IMR-90 (cell line): ENCODE data around the gene INO80. TPM values are rescaled to one million over a fixed set of nuclear protein-coding genes. Genes with fewer than 3 reads are reported as not detected.

ENCODE experiments used
- ATAC-seq: fragments of 200-7000 bp; cut with Tn5 transposase; 2 replicates; pipeline ENCODE4 v1.9.1; 2020; ENCODE audit warnings: low read depth, mild to moderate bottlenecking, moderate library complexity
- BruUV-seq: library from RNA; stranded (reverse); fragments of 400-500 nt; replicated peaks from 2 replicates; lab custom pipeline; 2021; lab: Mats Ljungman, UMichigan
- CTCF ChIA-PET: fragments of 300-600 bp; formaldehyde crosslinking; extraction: SDS; loops from one replicate; lab custom pipeline; 2021; ENCODE audit warnings: antibody characterized with exemption; lab: Yijun Ruan, JAX
- POLR2A ChIA-PET: fragments of 300-600 bp; sonication (Branson Sonifier 250); formaldehyde crosslinking; loops from one replicate; lab custom pipeline; 2022; ENCODE audit warnings: antibody characterized with exemption; ENCODE audit not compliant: unreplicated experiment; lab: Charles Lee
- DNase-seq: peaks from one replicate; pipeline ENCODE4 v3.0.0; 2013
- H2AFZ ChIP-seq: replicated peaks from 2 replicates; pipeline ENCODE3; 2013; ENCODE audit warnings: low read length, mild to moderate bottlenecking; ENCODE audit not compliant: poor library complexity
- H2AK5ac ChIP-seq: 2 replicates; pipeline ENCODE4 v1.6.1; 2013; ENCODE audit warnings: low read depth, low read length, inconsistent platforms
- H2AK9ac ChIP-seq: replicated peaks from 2 replicates; pipeline ENCODE3; 2013; ENCODE audit warnings: mild to moderate bottlenecking, low read depth, low read length, moderate library complexity; ENCODE audit not compliant: poor library complexity
- H2BK120ac ChIP-seq: 2 replicates; pipeline ENCODE4 v1.6.1; 2013; ENCODE audit warnings: low read depth, low read length, inconsistent platforms
- H2BK15ac ChIP-seq: 3 replicates; pipeline ENCODE4 v1.6.1; 2013; ENCODE audit warnings: low read depth, low read length, inconsistent platforms
- H2BK20ac ChIP-seq: 2 replicates; pipeline ENCODE4 v1.6.1; 2013; ENCODE audit warnings: low read depth, mild to moderate bottlenecking, inconsistent platforms, low read length, moderate library complexity
- H2BK5ac ChIP-seq: 2 replicates; pipeline ENCODE4 v1.6.1; 2013; ENCODE audit warnings: mild to moderate bottlenecking, low read depth, low read length, inconsistent platforms; ENCODE audit not compliant: poor library complexity, severe bottlenecking
- H3K14ac ChIP-seq: replicated peaks from 2 replicates; pipeline ENCODE4 v1.6.1; 2013; ENCODE audit warnings: low read depth, low read length, inconsistent platforms
- H3K18ac ChIP-seq: 2 replicates; pipeline ENCODE4 v1.6.1; 2013; ENCODE audit warnings: low read depth, low read length, control low read depth
- H3K23ac ChIP-seq: 2 replicates; pipeline ENCODE4 v1.6.1; 2013; ENCODE audit warnings: low read depth, low read length, inconsistent platforms
- H3K27ac ChIP-seq: 2 replicates; pipeline ENCODE4 v1.5.1; 2013; ENCODE audit warnings: mild to moderate bottlenecking, control low read depth, low read length; ENCODE audit not compliant: insufficient read depth
- H3K27me3 ChIP-seq: 2 replicates; pipeline ENCODE4 v1.6.1; 2013; ENCODE audit warnings: low read length; ENCODE audit not compliant: control insufficient read depth, insufficient read depth
- H3K36me3 ChIP-seq: 2 replicates; pipeline ENCODE4 v1.6.1; 2013; ENCODE audit warnings: low read length, mixed read lengths; ENCODE audit not compliant: control insufficient read depth, insufficient read depth
- H3K4ac ChIP-seq: 2 replicates; pipeline ENCODE4 v1.6.1; 2013; ENCODE audit warnings: low read depth, low read length, inconsistent platforms
- H3K4me1 ChIP-seq: 2 replicates; pipeline ENCODE4 v1.6.1; 2013; ENCODE audit warnings: low read length, mixed read lengths; ENCODE audit not compliant: control insufficient read depth, insufficient read depth
- H3K4me2 ChIP-seq: 2 replicates; pipeline ENCODE4 v1.6.1; 2013; ENCODE audit warnings: low read depth, mild to moderate bottlenecking, control low read depth, low read length, moderate library complexity
- H3K4me3 ChIP-seq: 2 replicates; pipeline ENCODE4 v1.5.1; 2013; ENCODE audit warnings: low read depth, mild to moderate bottlenecking, control low read depth, low read length, moderate library complexity; ENCODE audit not compliant: insufficient read depth
- H3K56ac ChIP-seq: 2 replicates; pipeline ENCODE4 v1.6.1; 2013; ENCODE audit warnings: low read length, inconsistent platforms; ENCODE audit not compliant: insufficient read depth; ENCODE audit errors: extremely low read depth
- H3K79me1 ChIP-seq, 2 experiments: 2 replicates each; pipeline ENCODE4 v1.6.1; 2013; ENCODE audit warnings: low read length in 2 of 2, inconsistent platforms in 1 of 2, low read depth in 1 of 2
- H3K9ac ChIP-seq: 2 replicates; pipeline ENCODE4 v1.6.1; 2013; ENCODE audit warnings: low read depth, low read length, control low read depth
- H3K9me1 ChIP-seq: 2 replicates; pipeline ENCODE4 v1.6.1; 2013; ENCODE audit warnings: low read length, inconsistent platforms; ENCODE audit not compliant: insufficient read depth
- H3K9me3 ChIP-seq: 2 replicates; pipeline ENCODE4 v1.6.1; 2013; ENCODE audit warnings: low read length; ENCODE audit not compliant: control insufficient read depth, insufficient read depth
- H4K20me1 ChIP-seq: 2 replicates; pipeline ENCODE4 v1.6.1; 2013; ENCODE audit warnings: low read length, inconsistent platforms; ENCODE audit not compliant: insufficient read depth
- H4K5ac ChIP-seq: 2 replicates; pipeline ENCODE4 v1.6.1; 2013; ENCODE audit warnings: mild to moderate bottlenecking, low read depth, low read length, control low read depth
- H4K8ac ChIP-seq, 2 experiments: 2 replicates each; pipeline ENCODE4 v1.6.1; 2013; ENCODE audit warnings: low read depth in 2 of 2, low read length in 2 of 2, control low read depth in 1 of 2, inconsistent platforms in 1 of 2
- H4K91ac ChIP-seq: 2 replicates; pipeline ENCODE4 v1.6.1; 2013; ENCODE audit warnings: low read depth, low read length, inconsistent platforms; ENCODE audit not compliant: insufficient read depth
- NFE2L2 ChIP-seq: fragments of 150-350 bp; IDR thresholded peaks from 2 replicates; pipeline ENCODE4 v1.6.1; 2016; ENCODE audit warnings: low read depth, mild to moderate bottlenecking, low read length
- WGBS, 2 experiments: methylation state at CpG; one replicate each; pipeline versions ENCODE4 v1.1.5 to v1.1.7; 2013; ENCODE audit warnings: missing lambda C conversion rate in 2 of 2; ENCODE audit not compliant: insufficient read length in 1 of 2; ENCODE audit errors: extremely low coverage in 2 of 2; 5-methylcytosine and 5-hydroxymethylcytosine counted together
- dilution Hi-C: fragments of 300-500 bp; cut with HindIII; formaldehyde crosslinking; loops from one replicate; pipeline ENCODE4 v1.14.3; 2018; ENCODE audit warnings: low sequenced_read_pairs; ENCODE audit not compliant: unreplicated experiment
- in situ Hi-C: fragments of 300-500 bp; cut with MboI; formaldehyde crosslinking; loops from 3 replicates; pipeline ENCODE4 v1.14.3; 2019; ENCODE audit warnings: low sequenced_read_pairs, inconsistent platforms, mixed read lengths
- intact Hi-C: fragments of 100-400 bp; cut with micrococcal nuclease; formaldehyde crosslinking; loops from 2 replicates; pipeline ENCODE4 v1.10.0; 2022
- polyA plus RNA-seq, 3 experiments: library from polyadenylated mRNA; depleted of rRNA; stranded (reverse); fragments of >200 nt; gene quantifications; 2 replicates each; pipeline ENCODE4 v1.2.3, GENCODE V29; 2012; ENCODE audit warnings: low replicate concordance in 1 of 3
- total RNA-seq: library from RNA; depleted of rRNA; stranded (reverse); fragments of >200 nt; gene quantifications from 2 replicates; pipeline ENCODE4 v1.2.3, GENCODE V29; 2012

INO80 gene
- total and polyA plus RNA-seq, 2 of the 4 experiments (the other 2 are of a cell fraction): 6.0 to 13.3 TPM

- Histone ChIP-seq H3K36me3 (peaks cover 7% of the 10 kb centered on the region), H3K4me1 (peaks cover 2% of the 10 kb centered on the region; the same call in 1 of the 2 replicates), H3K18ac (no peak overlapping the region), H3K4me2 (no peak overlapping the region), H4K5ac (no peak overlapping the region), H2BK20ac (no peak overlapping the region), H3K79me1 (peaks cover 5 to 15% of the 10 kb centered on the region in 2 experiments; a peak in 3 of 4 replicates), H3K27ac (no peak overlapping the region), H3K9ac (no peak overlapping the region), H2AFZ (no peak overlapping the region), H4K8ac (no peak overlapping the region), H3K23ac (no peak overlapping the region), H3K14ac (no peak overlapping the region), H3K9me3 (no peaks in the 10 kb centered on the region), H2BK5ac (no peak overlapping the region), H2AK9ac (no peak overlapping the region), H3K4ac (no peak overlapping the region), H3K9me1 (no peaks in the 10 kb centered on the region; the same call in 1 of the 2 replicates), H3K27me3 (no peaks in the 10 kb centered on the region), H2AK5ac (no peak overlapping the region), H4K20me1 (no peaks in the 10 kb centered on the region), H3K4me3 (no peak overlapping the region), H2BK15ac (no peak overlapping the region), H2BK120ac (no peak overlapping the region), H3K56ac (no peak overlapping the region), H4K91ac (no peak overlapping the region)
- no peak for ATAC-seq
- ChIA-PET POLR2A (no interaction called here), CTCF (no interaction called here)
- TF ChIP-seq NFE2L2: no peak
- DNase-seq: no peak
- intact Hi-C loops: no loop called here
- dilution Hi-C loops: no loop called here
- WGBS, 2 experiments: no CpG with 5 or more reads among the region's 1 CpG
- BruUV-seq: no TSS peak
- in situ Hi-C loops: no loop called here
These were observed 84.1 kb downstream of the INO80 start for GRCh38 chr15:41032079-41032328.
